Measurements from ENCODE around the gene GPATCH1.

DNA sequence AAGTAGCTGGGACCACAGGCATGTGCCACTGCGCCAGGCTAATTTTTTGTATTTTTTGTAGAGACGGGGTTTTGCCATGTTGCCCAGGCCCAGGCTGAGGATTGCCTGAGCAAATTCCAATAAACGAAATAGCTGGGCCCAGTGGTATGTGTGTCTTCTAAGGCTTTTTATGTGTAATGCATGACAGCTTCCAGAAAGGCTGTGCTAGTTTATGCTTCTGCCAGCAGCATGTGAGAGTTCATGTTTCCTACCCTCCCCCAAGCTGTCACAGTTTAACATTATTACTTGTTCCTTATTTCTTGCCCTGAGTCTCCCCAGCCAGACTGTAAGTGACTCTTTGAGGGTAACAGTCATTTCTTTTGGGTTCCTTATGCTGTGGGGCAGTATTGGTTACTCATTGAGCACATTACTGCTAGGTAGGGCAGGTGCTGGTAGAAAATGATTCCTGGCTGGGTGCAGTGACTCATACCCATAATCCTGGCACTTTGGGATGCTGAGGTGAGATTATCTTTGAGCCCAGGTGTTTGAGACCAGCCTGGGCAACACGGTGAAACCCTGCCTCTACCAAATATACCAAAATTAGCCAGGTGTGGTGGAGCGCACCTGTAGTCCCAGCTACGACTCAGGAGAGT is 13.6 kb downstream of the GPATCH1 start:
- no peak for TF ChIP-seq RAD21 (IDR thresholded peaks at IDR 0.05)
- TF ChIP-seq, protein P1, sequence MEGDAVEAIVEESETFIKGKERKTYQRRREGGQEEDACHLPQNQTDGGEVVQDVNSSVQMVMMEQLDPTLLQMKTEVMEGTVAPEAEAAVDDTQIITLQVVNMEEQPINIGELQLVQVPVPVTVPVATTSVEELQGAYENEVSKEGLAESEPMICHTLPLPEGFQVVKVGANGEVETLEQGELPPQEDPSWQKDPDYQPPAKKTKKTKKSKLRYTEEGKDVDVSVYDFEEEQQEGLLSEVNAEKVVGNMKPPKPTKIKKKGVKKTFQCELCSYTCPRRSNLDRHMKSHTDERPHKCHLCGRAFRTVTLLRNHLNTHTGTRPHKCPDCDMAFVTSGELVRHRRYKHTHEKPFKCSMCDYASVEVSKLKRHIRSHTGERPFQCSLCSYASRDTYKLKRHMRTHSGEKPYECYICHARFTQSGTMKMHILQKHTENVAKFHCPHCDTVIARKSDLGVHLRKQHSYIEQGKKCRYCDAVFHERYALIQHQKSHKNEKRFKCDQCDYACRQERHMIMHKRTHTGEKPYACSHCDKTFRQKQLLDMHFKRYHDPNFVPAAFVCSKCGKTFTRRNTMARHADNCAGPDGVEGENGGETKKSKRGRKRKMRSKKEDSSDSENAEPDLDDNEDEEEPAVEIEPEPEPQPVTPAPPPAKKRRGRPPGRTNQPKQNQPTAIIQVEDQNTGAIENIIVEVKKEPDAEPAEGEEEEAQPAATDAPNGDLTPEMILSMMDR (IDR thresholded peaks at IDR 0.05; ENCODE audit: low read depth, low read length, missing input control) = no peak
- TF ChIP-seq FOXA1 (IDR thresholded peaks at IDR 0.05) = no peak
- TF ChIP-seq, protein P2, sequence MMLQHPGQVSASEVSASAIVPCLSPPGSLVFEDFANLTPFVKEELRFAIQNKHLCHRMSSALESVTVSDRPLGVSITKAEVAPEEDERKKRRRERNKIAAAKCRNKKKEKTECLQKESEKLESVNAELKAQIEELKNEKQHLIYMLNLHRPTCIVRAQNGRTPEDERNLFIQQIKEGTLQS (IDR thresholded peaks at IDR 0.05) = no peak
- TF ChIP-seq, protein P3, sequence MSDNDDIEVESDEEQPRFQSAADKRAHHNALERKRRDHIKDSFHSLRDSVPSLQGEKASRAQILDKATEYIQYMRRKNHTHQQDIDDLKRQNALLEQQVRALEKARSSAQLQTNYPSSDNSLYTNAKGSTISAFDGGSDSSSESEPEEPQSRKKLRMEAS (IDR thresholded peaks at IDR 0.05) = no peak
